GM18505 (cell line): ENCODE data around the gene BARHL2.

ENCODE experiments used
- ATAC-seq: cut with Tn5 transposase; IDR thresholded peaks from one replicate; pipeline ENCODE4 v1.9.1; 2021; ENCODE audit not compliant: unreplicated experiment
- POLR2A ChIP-seq: IDR thresholded peaks from 4 replicates; pipeline ENCODE4 v1.6.1; 2011; ENCODE audit warnings: borderline replicate concordance; ENCODE audit not compliant: insufficient read depth, insufficient read length; ENCODE audit errors: extremely low read depth

BARHL2 gene

GRCh38 chr1:90710579-90711536 is 6.2 kb downstream of the BARHL2 start:
- no peak for TF ChIP-seq POLR2A
- no peak for ATAC-seq

DNA sequence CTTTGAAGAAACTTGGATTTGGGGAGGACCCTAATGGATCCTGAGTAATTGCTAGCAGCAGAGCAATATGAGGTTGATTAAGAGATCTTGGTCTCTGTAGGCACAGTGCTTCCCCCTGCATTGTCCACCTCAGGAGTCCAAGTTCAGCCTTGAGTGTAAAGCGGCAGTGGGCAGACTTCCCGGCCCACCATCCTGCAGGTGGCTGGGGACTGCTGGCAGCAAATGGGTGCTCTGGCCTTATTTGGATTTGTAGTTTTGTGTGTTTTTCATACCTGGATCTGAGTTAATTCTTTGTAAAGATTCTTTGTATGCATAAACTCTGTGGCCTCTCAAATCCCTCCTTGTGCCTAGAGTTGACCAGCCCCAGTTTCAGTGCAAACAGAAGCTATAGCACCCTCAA is 7.6 kb downstream of the BARHL2 start:
- no peak for ATAC-seq
- TF ChIP-seq POLR2A = no peak

- no peak for ATAC-seq
- no peak for TF ChIP-seq POLR2A
Measured at GRCh38 chr1:90708826-90709225, 8.3 kb downstream of the BARHL2 start.

GRCh38 chr1:90708236-90708786 is 8.8 kb downstream of the BARHL2 start:
- TF ChIP-seq POLR2A = no peak
- ATAC-seq = no peak

- no peak for TF ChIP-seq POLR2A
- ATAC-seq = no peak
Measured at GRCh38 chr1:90707363-90707710, 9.8 kb downstream of the BARHL2 start.

GRCh38 chr1:90706437-90707362 is 10.4 kb downstream of the BARHL2 start:
- no peak for ATAC-seq
- no peak for TF ChIP-seq POLR2A

GRCh38 chr1:90705956-90706355 is 11.1 kb downstream of the BARHL2 start:
- no peak for TF ChIP-seq POLR2A
- ATAC-seq = no peak

DNA sequence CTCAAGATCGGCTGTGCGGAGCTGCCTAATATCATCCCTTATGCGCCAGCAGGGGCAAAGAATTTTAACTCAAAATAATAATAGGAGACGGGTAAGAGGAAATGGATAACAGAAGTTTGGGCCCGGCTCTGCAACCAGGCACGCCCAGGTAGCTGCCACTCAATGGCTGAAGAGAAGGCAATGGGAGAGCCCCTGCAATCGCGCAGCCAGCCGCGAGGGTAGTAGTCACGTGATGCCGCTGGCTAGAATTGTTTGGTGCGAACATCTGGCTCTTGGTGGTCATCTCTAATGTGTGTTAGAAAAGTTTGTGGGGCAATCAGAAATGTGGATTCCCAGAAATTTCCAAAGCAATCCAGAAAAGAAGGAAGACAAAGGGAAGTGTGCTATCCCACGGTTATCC is 12.3 kb downstream of the BARHL2 start:
- no peak for ATAC-seq
- TF ChIP-seq POLR2A = no peak

- no peak for TF ChIP-seq POLR2A
Measured at GRCh38 chr1:90694846-90695245, 22.3 kb downstream of the BARHL2 start.

GRCh38 chr1:90687747-90688146 is 29.4 kb downstream of the BARHL2 start:
- TF ChIP-seq POLR2A = no peak
- no peak for ATAC-seq

More at GRCh38 chr1:90694846-90695245, 22.3 kb downstream of the BARHL2 start:
- no peak for ATAC-seq

- TF ChIP-seq POLR2A = no peak
- no peak for ATAC-seq
Measured at GRCh38 chr1:90675161-90675847, 41.8 kb downstream of the BARHL2 start.

DNA sequence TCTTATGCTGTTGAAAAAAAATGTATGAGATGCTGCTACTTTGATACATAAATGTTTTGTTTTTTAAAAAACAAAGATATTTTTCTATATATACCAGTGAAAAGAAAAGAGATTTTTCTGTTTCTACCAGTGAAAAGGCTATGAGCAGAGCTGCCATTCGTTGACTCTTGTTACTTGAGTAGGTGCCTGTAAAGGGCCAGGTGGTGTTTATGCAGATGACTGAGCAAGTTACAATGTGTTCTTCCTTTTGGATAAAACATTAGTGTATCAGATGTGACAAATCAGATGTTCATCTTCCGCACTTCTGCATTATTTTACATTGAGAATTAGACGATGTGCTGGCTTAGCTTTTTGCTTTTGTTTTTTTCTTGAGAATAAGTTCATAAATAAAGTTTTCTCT is 45.4 kb downstream of the BARHL2 start:
- ATAC-seq = no peak
- no peak for TF ChIP-seq POLR2A

DNA sequence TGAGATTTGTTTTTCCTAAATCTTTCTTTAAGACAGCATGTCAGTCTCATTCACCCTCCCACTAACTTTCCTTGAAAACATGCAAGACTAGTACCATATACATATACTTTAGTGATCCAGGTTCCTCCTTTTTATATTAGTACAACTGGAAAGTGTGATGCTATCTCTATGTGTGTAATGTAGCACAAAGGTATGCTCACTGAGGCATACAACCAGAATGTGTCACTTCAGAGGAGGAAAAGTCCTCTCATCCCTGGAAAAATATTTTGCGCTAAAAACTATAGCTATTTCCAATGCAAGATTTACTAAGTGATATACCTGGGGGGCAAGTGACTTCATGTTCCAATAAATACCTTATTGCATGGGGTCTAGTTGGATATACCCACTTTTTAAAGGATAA is 45.9 kb downstream of the BARHL2 start:
- no peak for ATAC-seq
- no peak for TF ChIP-seq POLR2A
